Mesenchymal stem cell (in vitro differentiated cells and primary cell): ENCODE results near the gene ALDH3A1.

Experiments
- DNase-seq: peaks from one replicate; pipeline ENCODE4 v3.0.0-alpha.2; 2013
- H2AFZ ChIP-seq: one replicate; pipeline ENCODE4 v1.6.1; 2013; ENCODE audit warnings: low read depth, mild to moderate bottlenecking, control low read depth, inconsistent platforms, low read length, moderate library complexity
- H2AK5ac ChIP-seq: 2 replicates; pipeline ENCODE4 v1.6.1; 2013; ENCODE audit warnings: low read length, moderate library complexity, mild to moderate bottlenecking, inconsistent platforms; ENCODE audit not compliant: severe bottlenecking
- H2BK120ac ChIP-seq: one replicate; pipeline ENCODE4 v1.6.1; 2013; ENCODE audit warnings: low read depth, mild to moderate bottlenecking, inconsistent platforms, low read length, moderate library complexity
- H2BK12ac ChIP-seq, 2 experiments: one replicate each; pipeline ENCODE4 v1.6.1; 2013; ENCODE audit warnings: inconsistent platforms in 2 of 2, low read length in 2 of 2, mild to moderate bottlenecking in 2 of 2, moderate library complexity in 2 of 2, control low read depth in 1 of 2
- H2BK15ac ChIP-seq: one replicate; pipeline ENCODE4 v1.6.1; 2013; ENCODE audit warnings: mild to moderate bottlenecking, low read depth, inconsistent platforms; ENCODE audit not compliant: poor library complexity, severe bottlenecking
- H2BK5ac ChIP-seq: 2 replicates; pipeline ENCODE4 v1.6.1; 2013; ENCODE audit warnings: low read depth, mild to moderate bottlenecking, low read length, control low read depth, inconsistent platforms; ENCODE audit not compliant: poor library complexity, severe bottlenecking
- H3K14ac ChIP-seq, 2 experiments: one replicate each; pipeline ENCODE4 v1.6.1; 2013; ENCODE audit warnings: inconsistent platforms in 2 of 2, low read length in 2 of 2, control low read depth in 1 of 2, mild to moderate bottlenecking in 1 of 2, moderate library complexity in 1 of 2
- H3K18ac ChIP-seq, 2 experiments: one replicate each; pipeline ENCODE4 v1.6.1; 2013; ENCODE audit warnings: inconsistent platforms in 2 of 2, low read length in 2 of 2, control low read depth in 1 of 2, low read depth in 1 of 2, mild to moderate bottlenecking in 1 of 2
- H3K23ac ChIP-seq, 2 experiments: one replicate each; pipeline ENCODE4 v1.6.1; 2013; ENCODE audit warnings: inconsistent platforms in 2 of 2, low read length in 2 of 2, mild to moderate bottlenecking in 2 of 2, moderate library complexity in 2 of 2, control low read depth in 1 of 2
- H3K27ac ChIP-seq: 2 replicates; pipeline ENCODE4 v1.5.1; 2013; ENCODE audit warnings: mild to moderate bottlenecking, moderate library complexity, low read length, control low read depth, inconsistent platforms; ENCODE audit not compliant: poor library complexity, severe bottlenecking
- H3K27me3 ChIP-seq, 2 experiments: 2 replicates each; pipeline versions ENCODE4 v1.6.1 to v1.7.0; 2013; ENCODE audit warnings: low read length in 2 of 2, mild to moderate bottlenecking in 2 of 2, moderate library complexity in 2 of 2, control low read depth in 1 of 2, inconsistent platforms in 1 of 2; ENCODE audit not compliant: control insufficient read depth in 1 of 2, insufficient read depth in 1 of 2
- H3K36me3 ChIP-seq, 2 experiments: 2 replicates each; pipeline versions ENCODE4 v1.6.1 to v1.7.0; 2013; ENCODE audit warnings: low read length in 2 of 2, control low read depth in 1 of 2, inconsistent platforms in 1 of 2, low read depth in 1 of 2, mild to moderate bottlenecking in 1 of 2; ENCODE audit not compliant: insufficient read depth in 2 of 2, control insufficient read depth in 1 of 2
- H3K4ac ChIP-seq, 2 experiments: one replicate each; pipeline ENCODE4 v1.6.1; 2013; ENCODE audit warnings: inconsistent platforms in 2 of 2, low read length in 2 of 2, mild to moderate bottlenecking in 2 of 2, moderate library complexity in 2 of 2, control low read depth in 1 of 2, low read depth in 1 of 2
- H3K4me1 ChIP-seq: 2 replicates; pipeline ENCODE4 v1.6.1; 2013; ENCODE audit warnings: low read depth, low read length, control low read depth; ENCODE audit not compliant: control insufficient read depth, insufficient read depth
- H3K4me2 ChIP-seq: 2 replicates; pipeline ENCODE4 v1.6.1; 2013; ENCODE audit warnings: low read length, mild to moderate bottlenecking, inconsistent platforms; ENCODE audit not compliant: poor library complexity, severe bottlenecking
- H3K4me3 ChIP-seq, 2 experiments: 2 replicates each; pipeline versions ENCODE4 v1.5.1 to v1.7.0; 2013; ENCODE audit warnings: low read length in 2 of 2, mild to moderate bottlenecking in 2 of 2, control low read depth in 1 of 2, low read depth in 1 of 2; ENCODE audit not compliant: insufficient read depth in 1 of 2
- H3K79me1 ChIP-seq: replicated peaks from 2 replicates; pipeline ENCODE4 v1.6.1; 2013; ENCODE audit warnings: mild to moderate bottlenecking, control low read depth, low read length, inconsistent platforms; ENCODE audit not compliant: poor library complexity, severe bottlenecking
- H3K9ac ChIP-seq: 2 replicates; pipeline ENCODE4 v1.7.0; 2013; ENCODE audit warnings: mild to moderate bottlenecking, low read length, moderate library complexity
- H3K9me3 ChIP-seq: 2 replicates; pipeline ENCODE4 v1.7.0; 2013; ENCODE audit warnings: mild to moderate bottlenecking, low read length; ENCODE audit not compliant: control insufficient read depth
- H4K8ac ChIP-seq: one replicate; pipeline ENCODE4 v1.6.1; 2013; ENCODE audit warnings: inconsistent platforms, mild to moderate bottlenecking, low read length, moderate library complexity
- H4K91ac ChIP-seq: one replicate; pipeline ENCODE4 v1.6.1; 2013; ENCODE audit warnings: mild to moderate bottlenecking, low read length, inconsistent platforms
- WGBS: methylation state at CpG from one replicate; pipeline ENCODE4 v1.1.7; 2013; ENCODE audit warnings: mixed read lengths; 5-methylcytosine and 5-hydroxymethylcytosine counted together

Gene ALDH3A1

DNA sequence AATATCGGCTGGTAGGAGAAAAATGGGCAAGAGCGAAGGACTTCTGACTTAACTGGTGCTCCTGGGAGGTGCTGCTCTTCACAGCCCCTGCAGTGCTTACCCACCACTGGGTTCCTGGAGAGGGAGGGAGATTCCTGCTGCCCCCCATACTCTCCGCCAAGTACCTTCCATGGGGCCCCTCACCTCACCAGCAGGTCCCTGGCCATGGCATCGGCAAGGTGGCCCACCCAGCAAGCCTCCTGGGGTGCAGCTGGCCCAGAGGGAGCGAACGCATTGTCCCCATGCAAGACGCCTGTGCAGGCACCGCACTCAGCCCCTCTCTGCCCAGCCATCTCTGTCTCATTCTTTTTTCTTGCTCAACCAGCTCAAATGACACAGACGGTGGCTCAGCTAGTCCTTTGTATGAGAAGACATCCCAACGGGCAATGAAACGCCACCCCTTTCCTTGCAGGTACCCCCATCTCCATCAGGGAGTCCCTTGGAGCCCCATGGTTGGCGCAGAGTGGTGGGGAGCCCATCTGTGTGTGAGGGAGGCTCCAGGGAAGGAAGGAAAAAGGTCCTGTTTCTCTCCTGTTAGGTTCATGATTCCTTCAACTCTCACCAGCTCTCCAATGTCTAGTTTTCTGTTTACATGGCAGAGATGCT is 9.6 kb upstream of the ALDH3A1 start:
- Histone ChIP-seq H2AFZ (no peak overlapping the region), H2AK5ac (no peak overlapping the region), H3K14ac (no peak overlapping the region), H3K9ac (no peak overlapping the region), H2BK120ac (no peak overlapping the region), H3K4me2 (no peak overlapping the region), H2BK12ac (no peak overlapping the region), H2BK5ac (no peak overlapping the region), H3K36me3 (no peaks in the 10 kb centered on the region), H3K9me3 (no peaks in the 10 kb centered on the region), H3K79me1 (no peaks in the 10 kb centered on the region), H4K8ac (no peak overlapping the region), H4K91ac (no peak overlapping the region), H3K27me3 (peaks cover 9 to 26% of the 10 kb centered on the region in 2 experiments), H3K23ac (no peak overlapping the region), H3K27ac (no peak overlapping the region), H3K4me1 (peaks cover 12% of the 10 kb centered on the region), H2BK15ac (no peak overlapping the region), H3K4me3 (no peak overlapping the region), H3K4ac (no peak overlapping the region), H3K18ac (no peak overlapping the region)
- DNase-seq: no peak
- WGBS: 86% methylated on average over 10 of the region's 12 CpGs

DNA sequence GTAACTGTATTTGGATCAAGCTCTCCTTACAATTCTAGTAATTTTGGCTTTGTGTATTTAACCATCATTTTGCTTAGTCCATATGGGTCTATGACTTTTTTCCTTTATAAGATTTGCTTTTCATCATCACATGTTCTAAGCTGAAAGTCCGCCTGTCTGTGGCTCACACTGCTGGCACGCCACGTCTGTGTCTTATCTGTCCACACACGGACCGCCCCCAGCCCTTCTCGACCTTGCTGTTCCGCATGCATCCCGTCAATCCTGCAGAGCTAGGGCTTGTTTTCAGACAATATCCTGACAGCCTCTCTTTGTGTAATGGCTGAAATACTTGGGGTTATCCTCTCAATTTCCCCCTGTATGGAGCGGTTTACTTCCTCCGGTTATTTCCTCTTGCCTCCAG is 8.4 kb upstream of the ALDH3A1 start:
- H3K23ac ChIP-seq: no peak overlapping the region
- H2BK120ac ChIP-seq: no peak overlapping the region
- peaks cover 13% of the 10 kb centered on the region for H3K4me1 ChIP-seq
- H3K18ac ChIP-seq: no peak overlapping the region
- no peak overlapping the region for H3K9ac ChIP-seq
- H2BK15ac ChIP-seq: no peak overlapping the region
- 89% methylated on average over 10 of the region's 10 CpGs for WGBS
- no peak overlapping the region for H2BK12ac ChIP-seq
- no peaks in the 10 kb centered on the region for H3K9me3 ChIP-seq
- no peaks in the 10 kb centered on the region for H3K79me1 ChIP-seq
- peaks cover 4 to 18% of the 10 kb centered on the region in 2 experiments for H3K27me3 ChIP-seq
- H4K8ac ChIP-seq: no peak overlapping the region
- no peak for DNase-seq
- H2AK5ac ChIP-seq: no peak overlapping the region
- H3K4me2 ChIP-seq: no peak overlapping the region
- no peak overlapping the region for H3K27ac ChIP-seq
- no peak overlapping the region for H3K4me3 ChIP-seq
- H3K14ac ChIP-seq: no peak overlapping the region
- no peaks in the 10 kb centered on the region for H3K36me3 ChIP-seq
- H3K4ac ChIP-seq: no peak overlapping the region
- no peak overlapping the region for H2AFZ ChIP-seq
- no peak overlapping the region for H2BK5ac ChIP-seq
- H4K91ac ChIP-seq: no peak overlapping the region

GRCh38 chr17:19755821-19756510 is 7.9 kb upstream of the ALDH3A1 start:
- H3K14ac ChIP-seq: no peak overlapping the region
- no peak overlapping the region for H3K23ac ChIP-seq
- H3K79me1 ChIP-seq: no peaks in the 10 kb centered on the region
- no peak overlapping the region for H4K8ac ChIP-seq
- peaks cover 13% of the 10 kb centered on the region for H3K4me1 ChIP-seq
- H3K4me3 ChIP-seq: no peak overlapping the region
- H3K4ac ChIP-seq: no peak overlapping the region
- no peak overlapping the region for H2BK12ac ChIP-seq
- no peak overlapping the region for H2BK15ac ChIP-seq
- H3K9me3 ChIP-seq: no peaks in the 10 kb centered on the region
- peak overlapping the region; percentile 57 for H2AK5ac ChIP-seq
- no peak overlapping the region for H3K18ac ChIP-seq
- no peak for DNase-seq
- H2AFZ ChIP-seq: no peak overlapping the region
- H3K27me3 ChIP-seq: peaks cover 2 to 15% of the 10 kb centered on the region in 2 experiments
- no peak overlapping the region for H3K9ac ChIP-seq
- H3K4me2 ChIP-seq: no peak overlapping the region
- H3K27ac ChIP-seq: no peak overlapping the region
- no peak overlapping the region for H4K91ac ChIP-seq
- H3K36me3 ChIP-seq: no peaks in the 10 kb centered on the region
- H2BK5ac ChIP-seq: no peak overlapping the region
- whole genome bisulfite sequencing: 92% methylated on average over 10 of the region's 11 CpGs
- H2BK120ac ChIP-seq: no peak overlapping the region

GRCh38 chr17:19755392-19755791 is 7.3 kb upstream of the ALDH3A1 start:
- Histone ChIP-seq H3K4me1 (peaks cover 17% of the 10 kb centered on the region), H4K8ac (no peak overlapping the region), H3K14ac (peak overlapping the region in 1 of 2 experiments; percentile 38), H3K27ac (no peak overlapping the region), H2BK120ac (no peak overlapping the region), H3K36me3 (no peaks in the 10 kb centered on the region), H3K9me3 (no peaks in the 10 kb centered on the region), H3K4me3 (no peak overlapping the region), H2BK5ac (no peak overlapping the region), H2BK12ac (no peak overlapping the region), H4K91ac (no peak overlapping the region), H3K23ac (no peak overlapping the region), H3K9ac (no peak overlapping the region), H2BK15ac (no peak overlapping the region), H3K4me2 (no peak overlapping the region), H2AK5ac (peak overlapping the region; percentile 57), H3K27me3 (peaks cover 0 to 11% of the 10 kb centered on the region in 2 experiments), H3K79me1 (no peaks in the 10 kb centered on the region), H3K4ac (no peak overlapping the region), H3K18ac (no peak overlapping the region), H2AFZ (no peak overlapping the region)
- no peak for DNase-seq
- 92% methylated on average over 6 of the region's 6 CpGs for WGBS
